Panc1 (cell line): ENCODE results near the gene ODAPH.

Experiments
- POLR2AphosphoS5 ChIP-seq: IDR thresholded peaks from 2 replicates; pipeline ENCODE4 v1.6.1; 2012; ENCODE audit warnings: mild to moderate bottlenecking, low read depth, low read length, moderate library complexity
- SIN3A ChIP-seq: IDR thresholded peaks from 2 replicates; pipeline ENCODE4 v1.6.1; 2012; ENCODE audit warnings: low read depth, mild to moderate bottlenecking, low read length, moderate library complexity, borderline replicate concordance; ENCODE audit not compliant: insufficient read depth
- TCF7L2 ChIP-seq: IDR thresholded peaks from 2 replicates; pipeline ENCODE4 v1.6.1; 2011; ENCODE audit warnings: mild to moderate bottlenecking, low read depth, low read length, inconsistent platforms
- TF ChIP-seq, protein P1 (sequence below): fragments of 450-650 bp; IDR thresholded peaks from 2 replicates; pipeline ENCODE4 v1.5.1; 2017; ENCODE audit warnings: mild to moderate bottlenecking

DNA sequence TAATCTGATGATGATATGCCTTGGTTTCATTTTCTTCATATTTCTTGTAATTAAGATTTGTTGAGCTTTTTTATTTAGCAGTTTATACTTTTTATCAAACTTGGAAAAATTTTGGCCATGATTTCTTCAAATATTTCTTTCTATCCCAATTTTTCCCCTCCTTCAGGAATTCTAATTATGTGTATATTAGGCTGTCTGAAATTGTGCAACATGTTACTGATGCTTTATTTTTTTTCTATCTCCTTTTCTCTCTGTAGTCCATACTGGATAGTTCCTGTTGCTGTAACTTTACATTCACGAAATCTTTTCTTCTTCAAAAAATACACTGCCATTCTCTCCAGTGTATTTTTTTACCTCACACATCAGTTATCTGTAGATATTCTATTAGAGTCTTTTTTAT is 30.8 kb upstream of the ODAPH start:
- TF ChIP-seq, protein P1, sequence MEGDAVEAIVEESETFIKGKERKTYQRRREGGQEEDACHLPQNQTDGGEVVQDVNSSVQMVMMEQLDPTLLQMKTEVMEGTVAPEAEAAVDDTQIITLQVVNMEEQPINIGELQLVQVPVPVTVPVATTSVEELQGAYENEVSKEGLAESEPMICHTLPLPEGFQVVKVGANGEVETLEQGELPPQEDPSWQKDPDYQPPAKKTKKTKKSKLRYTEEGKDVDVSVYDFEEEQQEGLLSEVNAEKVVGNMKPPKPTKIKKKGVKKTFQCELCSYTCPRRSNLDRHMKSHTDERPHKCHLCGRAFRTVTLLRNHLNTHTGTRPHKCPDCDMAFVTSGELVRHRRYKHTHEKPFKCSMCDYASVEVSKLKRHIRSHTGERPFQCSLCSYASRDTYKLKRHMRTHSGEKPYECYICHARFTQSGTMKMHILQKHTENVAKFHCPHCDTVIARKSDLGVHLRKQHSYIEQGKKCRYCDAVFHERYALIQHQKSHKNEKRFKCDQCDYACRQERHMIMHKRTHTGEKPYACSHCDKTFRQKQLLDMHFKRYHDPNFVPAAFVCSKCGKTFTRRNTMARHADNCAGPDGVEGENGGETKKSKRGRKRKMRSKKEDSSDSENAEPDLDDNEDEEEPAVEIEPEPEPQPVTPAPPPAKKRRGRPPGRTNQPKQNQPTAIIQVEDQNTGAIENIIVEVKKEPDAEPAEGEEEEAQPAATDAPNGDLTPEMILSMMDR = no peak
- TF ChIP-seq SIN3A (no peak), POLR2AphosphoS5 (no peak), TCF7L2 (no peak)
